GM18873 (cell line): ENCODE data around the gene PLXNA4.

Experiments
- ATAC-seq: cut with Tn5 transposase; IDR thresholded peaks from one replicate; pipeline ENCODE4 v1.9.1; 2021; ENCODE audit warnings: mild to moderate bottlenecking, moderate library complexity, moderate number of reproducible peaks; ENCODE audit not compliant: unreplicated experiment, low FRiP score

The PLXNA4 gene

GRCh38 chr7:132590162-132590561 lies 13.9 kb upstream of the PLXNA4 start:
- ATAC-seq: no peak

DNA sequence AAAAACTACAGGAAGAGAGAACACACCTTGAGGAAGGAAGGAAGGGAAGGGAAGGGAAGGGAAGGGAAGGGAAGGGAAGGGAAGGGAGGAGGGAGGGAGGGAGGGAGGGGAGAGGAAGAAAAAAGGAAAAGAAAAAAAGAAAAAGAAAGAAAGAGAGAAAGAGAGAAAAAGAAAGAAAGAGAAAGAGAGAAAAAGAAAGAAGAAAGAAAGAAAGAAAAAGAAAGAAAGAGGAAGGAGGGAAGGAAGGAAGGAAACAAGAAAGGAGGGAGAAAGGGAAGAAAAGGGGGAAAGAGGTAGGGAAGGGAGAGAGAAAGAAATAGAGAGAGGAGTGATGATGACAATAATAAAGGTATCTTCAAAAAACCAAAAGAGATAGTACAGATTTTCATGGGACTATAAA lies 12.3 kb upstream of the PLXNA4 start:
- ATAC-seq: no peak

DNA sequence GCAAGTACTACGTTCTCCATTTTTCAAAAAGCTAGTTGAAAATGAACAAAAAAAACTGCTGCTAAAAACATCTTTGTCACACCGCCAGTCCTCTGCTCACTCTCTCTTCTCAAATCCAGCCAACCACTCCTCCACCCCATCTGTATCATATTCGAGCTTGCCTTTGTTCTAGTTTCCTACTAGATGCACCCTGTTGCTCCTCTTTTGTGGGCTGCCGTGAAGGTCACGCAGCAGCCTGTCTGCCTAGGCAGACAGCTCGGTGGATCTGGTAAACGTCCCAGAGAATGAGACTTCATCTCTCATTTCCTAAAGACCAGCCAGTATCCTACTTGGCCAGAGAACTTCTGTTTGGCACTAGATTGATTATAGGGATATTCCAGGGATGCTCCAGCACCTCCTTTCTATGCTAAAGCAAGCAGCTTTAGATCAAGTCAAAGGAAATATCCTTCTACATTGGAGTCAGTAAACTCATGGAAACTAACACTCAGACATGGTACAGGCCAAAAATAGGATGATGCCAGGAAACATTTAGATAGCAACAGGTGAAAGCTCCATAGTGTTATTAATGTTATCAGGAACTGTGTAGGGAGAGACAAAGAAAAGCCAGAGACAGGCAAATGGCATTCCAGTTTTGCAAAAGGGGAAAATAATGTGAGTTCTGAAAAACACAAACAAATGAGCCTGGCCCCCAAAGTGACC lies 8.7 kb upstream of the PLXNA4 start:
- ATAC-seq: no peak

GRCh38 chr7:132581431-132581830 lies 5.2 kb upstream of the PLXNA4 start:
- ATAC-seq: no peak

DNA sequence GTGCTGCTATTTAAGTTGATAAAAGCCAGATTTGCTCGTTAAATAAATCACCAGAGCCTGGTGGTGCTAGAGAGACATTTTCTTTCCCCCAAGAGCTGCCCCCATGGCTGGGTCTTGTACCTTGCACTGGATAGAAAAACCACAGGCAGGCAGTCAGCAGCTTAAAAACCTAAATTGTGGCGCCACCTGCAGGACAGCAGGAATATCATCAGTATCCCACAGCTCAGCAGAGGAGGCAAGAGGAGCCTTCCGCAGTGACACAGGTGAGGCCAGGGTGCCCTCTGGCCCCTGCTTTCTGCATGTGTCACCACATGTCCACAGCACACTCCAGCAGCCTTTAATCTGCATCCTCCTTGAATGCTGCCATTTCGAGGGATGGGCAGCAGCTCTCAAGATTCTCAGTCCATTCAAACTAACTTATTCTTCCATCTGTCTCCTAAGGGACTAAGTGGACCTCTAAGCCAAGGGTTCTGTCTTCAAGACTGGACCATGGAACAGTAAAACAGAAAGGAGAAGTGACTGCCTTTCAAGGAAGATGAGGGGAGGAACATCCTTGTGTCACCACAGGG lies 4.5 kb upstream of the PLXNA4 start:
- peak; percentile 56 for ATAC-seq

DNA sequence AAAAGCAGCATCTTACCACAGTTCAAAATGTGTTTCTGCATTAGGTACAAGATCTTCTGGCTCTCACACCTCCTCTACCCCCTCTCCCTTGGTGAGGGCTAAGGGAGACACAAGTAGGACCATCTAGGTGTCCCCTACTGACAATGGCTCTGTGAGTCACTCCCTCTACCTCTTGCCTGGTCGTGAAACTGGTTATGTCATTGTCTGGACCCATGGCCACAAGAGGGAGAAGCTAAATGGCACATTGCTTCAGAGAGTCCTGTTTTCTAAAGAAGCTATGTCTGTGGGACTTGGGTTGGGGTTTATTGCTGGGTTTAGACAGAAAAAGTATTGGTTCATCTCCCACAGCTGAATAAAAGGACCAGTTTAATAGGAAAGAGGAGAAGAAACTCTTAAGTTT lies 4.0 kb upstream of the PLXNA4 start:
- ATAC-seq: no peak

GRCh38 chr7:132579260-132579899 lies 3.1 kb upstream of the PLXNA4 start:
- no peak for ATAC-seq

DNA sequence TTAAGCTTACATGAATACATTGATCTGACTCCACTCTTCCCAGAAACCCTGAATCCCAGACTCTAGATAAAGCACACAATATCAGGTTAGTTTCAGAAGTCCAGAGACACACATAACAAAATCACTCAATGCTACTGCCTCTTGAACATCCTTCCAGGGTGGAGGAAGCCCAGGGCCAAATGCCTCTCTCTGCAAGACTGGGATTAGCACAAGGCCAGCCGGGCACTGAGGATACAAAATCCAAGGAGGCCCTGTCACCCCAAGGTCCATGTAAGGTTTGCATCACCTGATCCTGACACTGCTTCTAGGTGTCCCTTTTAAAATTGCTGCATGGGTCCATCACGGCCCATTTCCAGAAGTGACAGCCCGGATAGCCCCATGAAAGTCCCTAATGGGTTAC lies 2.6 kb upstream of the PLXNA4 start:
- ATAC-seq: no peak

DNA sequence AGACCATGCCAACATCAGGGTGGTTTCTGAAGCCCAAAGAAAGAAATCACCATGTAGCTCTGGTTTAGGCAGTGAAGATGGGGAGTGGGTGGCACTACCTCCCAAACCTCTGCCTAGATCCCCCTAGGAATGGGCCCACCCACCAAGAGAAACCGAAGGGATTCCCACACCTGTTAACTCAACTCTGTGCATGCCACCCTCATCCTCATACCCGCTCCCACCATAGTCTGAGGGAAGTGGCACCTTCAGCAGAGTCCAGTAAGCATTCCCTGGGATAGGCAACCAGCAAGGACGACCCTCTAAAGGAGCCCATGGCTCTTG lies 1.7 kb upstream of the PLXNA4 start:
- no peak for ATAC-seq

DNA sequence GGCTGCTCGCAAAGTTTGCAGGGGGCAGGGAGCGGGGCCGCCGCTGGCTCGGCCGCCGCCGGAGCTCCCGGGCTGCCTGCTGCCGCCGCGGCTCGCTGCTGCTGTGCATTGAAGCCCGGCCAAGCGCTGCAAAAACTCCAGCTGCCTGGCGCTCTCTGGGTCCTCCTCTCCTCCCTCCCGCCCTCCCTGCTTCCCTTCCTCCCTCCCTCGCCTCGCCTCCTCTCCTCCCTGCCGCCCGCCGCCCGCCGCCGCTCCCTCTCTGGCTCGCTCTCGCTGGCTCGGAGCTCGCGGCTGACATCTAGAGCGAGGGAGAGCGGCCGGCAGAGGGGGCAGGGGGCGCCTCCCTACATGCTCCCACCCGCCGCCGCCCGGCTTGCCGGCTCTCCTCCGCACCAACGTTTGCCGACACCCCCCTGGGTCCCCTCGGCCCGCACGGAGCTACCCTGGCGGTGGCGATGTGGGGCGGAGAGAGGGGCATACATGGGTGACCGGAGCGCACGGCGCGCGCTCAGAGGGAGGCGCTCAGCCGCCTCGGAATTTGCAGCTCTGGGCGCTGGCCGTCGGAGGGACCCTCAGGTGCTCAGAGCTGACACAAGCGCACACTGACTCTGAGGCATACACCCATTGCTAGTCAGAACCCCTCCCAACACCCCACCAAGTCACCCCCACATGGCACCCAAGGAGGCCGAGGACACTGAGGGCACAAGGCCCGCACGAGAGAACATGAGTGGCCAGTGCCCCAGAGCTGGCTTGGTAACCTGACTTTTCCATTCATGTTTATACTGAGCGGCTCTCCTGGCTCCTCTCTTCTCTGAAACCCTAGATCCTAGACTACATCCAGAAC lies 1.2 kb upstream of the PLXNA4 start:
- no peak for ATAC-seq

DNA sequence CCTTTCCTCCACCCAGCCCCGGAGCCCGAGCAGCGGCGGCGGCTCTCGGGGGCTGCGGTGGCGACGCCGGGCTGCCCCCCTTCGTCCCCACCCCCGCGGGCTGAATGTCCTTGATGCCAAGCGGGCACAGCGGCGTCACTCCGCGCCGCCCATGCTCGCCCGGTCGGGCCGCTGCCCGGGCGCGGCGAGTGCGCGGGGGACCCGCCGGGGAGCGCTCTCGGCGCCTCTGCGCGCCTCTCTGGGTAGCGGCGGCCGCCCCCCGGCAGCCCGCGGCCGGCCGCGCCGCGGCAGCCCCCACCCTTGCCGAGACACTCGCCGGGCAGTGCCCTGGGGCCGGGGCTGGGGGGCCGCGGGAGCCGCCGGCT lies 433 bp upstream of the PLXNA4 start:
- no peak for ATAC-seq

GRCh38 chr7:132575419-132575981 lies 770 bp downstream of the PLXNA4 start:
- no peak for ATAC-seq

DNA sequence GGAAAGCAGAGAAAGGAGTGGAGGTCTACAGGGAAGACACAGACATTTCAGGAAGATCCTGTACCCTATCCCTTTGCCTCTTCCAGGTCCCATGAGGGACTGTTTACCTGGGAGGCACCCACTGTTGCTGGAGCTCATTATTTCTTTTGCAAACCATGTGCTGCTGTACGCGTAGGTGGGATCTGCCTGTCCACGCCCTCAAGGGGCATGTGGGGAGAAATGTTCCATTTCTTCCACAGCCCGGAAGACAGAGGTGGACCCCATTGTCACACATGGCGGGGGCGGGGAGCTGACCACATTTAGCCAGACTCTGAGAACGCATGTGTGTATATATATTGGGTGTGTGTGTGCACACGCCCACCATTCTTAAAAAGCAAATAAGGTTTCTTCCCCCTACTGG lies 2.0 kb downstream of the PLXNA4 start:
- no peak for ATAC-seq

DNA sequence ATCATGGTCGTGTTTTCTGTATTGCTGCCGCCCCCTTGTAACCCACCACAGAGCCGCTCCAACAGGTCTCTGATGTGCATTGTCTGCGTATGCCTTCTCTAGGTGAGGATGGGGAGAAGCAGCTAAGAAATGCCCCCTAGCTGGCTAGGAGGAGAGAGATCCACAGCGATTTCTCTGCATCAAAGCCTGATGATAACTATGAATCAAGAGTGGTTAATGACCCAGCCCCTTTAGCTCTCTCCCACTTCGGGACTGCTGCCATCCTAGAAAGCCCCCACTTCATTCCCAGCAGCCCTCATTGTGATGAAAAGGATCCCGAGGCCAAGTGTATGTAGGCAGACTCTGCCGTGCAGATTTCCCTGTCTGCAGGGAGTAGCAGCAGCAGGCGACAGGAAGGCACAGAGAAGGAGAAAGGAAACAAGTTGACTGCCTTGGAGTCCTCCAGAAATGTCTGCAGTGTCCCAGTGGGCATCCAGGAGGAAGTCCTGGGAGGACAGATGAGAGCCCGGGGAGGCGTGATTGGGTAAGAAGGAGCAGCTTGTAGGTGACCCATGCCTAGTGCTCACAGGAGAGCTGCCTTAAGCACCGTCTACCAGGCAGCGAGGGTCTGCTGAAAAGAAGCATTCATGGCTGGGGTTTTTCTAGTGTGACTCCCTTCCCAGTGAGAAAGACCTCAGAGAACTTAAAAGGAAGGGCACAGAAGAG lies 2.9 kb downstream of the PLXNA4 start:
- no peak for ATAC-seq

DNA sequence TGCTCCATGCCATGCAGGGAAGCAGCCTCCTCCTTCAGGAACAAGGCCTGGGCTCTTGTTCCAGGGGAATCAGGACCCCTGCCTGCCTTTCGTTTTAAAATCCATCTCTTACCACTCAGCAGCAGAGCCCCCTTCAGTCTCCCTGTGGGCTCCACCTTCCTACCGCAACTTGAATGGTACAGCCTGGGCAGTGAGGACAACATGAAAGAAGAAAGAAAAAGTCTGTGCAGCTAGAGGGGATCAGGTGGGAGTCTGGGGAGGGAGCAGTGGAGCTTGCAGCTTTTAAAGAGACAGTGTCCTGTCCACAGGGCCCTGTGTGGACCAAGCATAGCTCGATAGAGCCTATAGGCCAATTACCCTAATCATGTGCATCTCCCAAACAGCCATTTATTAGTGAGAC lies 3.7 kb downstream of the PLXNA4 start:
- no peak for ATAC-seq

DNA sequence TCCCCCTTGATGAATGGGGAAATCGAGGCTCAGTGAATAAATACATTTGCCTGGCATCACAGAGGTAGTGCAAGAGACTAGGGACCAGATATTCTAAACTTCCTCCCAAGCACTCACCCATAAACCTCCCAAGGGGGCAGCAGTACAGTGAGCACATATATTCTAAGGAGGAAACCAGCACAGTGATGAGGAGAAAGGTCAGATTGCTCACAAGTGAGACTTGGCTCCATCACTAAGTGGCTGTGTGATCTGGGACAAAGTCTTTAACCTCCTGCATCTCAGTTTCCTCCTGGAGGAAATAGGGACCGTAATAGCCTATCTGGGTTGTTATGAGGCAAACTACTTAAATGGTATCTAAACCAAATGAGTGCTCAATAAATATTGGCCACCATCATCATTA lies 4.3 kb downstream of the PLXNA4 start:
- no peak for ATAC-seq

GRCh38 chr7:132569884-132570614 lies 6.2 kb downstream of the PLXNA4 start:
- ATAC-seq: no peak

DNA sequence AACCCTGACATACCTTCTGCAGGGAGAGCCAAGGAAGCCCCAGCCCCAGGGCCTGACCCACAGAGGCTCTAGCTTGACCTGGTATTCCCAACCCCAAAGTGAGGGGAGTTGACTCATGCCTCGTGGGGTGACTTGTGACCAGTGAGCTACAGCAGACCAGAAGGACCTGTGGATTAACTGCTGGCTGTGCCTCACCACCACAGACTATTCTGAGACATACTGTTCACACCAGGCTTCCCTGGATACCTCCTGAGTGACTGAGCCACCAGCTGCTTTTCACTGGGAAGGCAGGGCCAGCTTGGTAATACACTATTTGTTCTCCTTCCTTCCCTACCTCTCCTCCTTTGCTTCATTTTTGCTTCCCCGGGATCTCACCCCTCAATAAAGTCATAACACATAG lies 7.3 kb downstream of the PLXNA4 start:
- ATAC-seq: no peak

- no peak for ATAC-seq
Observed at GRCh38 chr7:132565885-132566284, 10.4 kb downstream of the PLXNA4 start.

DNA sequence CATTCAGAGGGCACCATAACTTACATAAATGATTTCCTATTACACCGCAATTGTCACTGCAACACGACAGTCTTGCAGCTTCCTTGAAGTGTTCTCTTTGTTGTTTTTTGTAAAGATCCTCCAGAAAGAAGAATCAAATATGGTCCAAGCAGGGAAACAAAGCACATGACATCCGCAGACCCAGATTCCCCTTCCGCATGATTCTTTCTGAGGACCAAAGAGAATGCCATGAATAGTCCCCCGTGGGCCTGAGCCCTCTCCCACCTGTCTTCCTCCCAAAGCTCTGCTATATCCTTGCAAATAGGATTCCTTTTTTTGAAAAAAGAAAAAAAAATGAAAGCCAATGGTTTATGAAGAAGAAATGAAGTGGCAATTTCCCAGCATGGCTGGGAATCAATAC lies 10.8 kb downstream of the PLXNA4 start:
- ATAC-seq: no peak
